AG09319 (cell line): ENCODE results near the gene UGT1A7.

Source experiments
- DNase-seq: peaks from one replicate; pipeline ENCODE4 v3.0.0-alpha.2; 2010; ENCODE audit warnings: low read depth; ENCODE audit errors: extremely low read depth
- TF ChIP-seq, protein P1 (sequence below): IDR thresholded peaks from 2 replicates; pipeline ENCODE4 v1.5.1; 2011; ENCODE audit warnings: low read depth, mild to moderate bottlenecking, inconsistent platforms, low read length, moderate library complexity

Gene UGT1A7

GRCh38 chr2:233779722-233780121, 98.0 kb downstream of the UGT1A7 start:
- TF ChIP-seq, protein P1, sequence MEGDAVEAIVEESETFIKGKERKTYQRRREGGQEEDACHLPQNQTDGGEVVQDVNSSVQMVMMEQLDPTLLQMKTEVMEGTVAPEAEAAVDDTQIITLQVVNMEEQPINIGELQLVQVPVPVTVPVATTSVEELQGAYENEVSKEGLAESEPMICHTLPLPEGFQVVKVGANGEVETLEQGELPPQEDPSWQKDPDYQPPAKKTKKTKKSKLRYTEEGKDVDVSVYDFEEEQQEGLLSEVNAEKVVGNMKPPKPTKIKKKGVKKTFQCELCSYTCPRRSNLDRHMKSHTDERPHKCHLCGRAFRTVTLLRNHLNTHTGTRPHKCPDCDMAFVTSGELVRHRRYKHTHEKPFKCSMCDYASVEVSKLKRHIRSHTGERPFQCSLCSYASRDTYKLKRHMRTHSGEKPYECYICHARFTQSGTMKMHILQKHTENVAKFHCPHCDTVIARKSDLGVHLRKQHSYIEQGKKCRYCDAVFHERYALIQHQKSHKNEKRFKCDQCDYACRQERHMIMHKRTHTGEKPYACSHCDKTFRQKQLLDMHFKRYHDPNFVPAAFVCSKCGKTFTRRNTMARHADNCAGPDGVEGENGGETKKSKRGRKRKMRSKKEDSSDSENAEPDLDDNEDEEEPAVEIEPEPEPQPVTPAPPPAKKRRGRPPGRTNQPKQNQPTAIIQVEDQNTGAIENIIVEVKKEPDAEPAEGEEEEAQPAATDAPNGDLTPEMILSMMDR = no peak
- no peak for DNase-seq

GRCh38 chr2:233780771-233781170, 99.1 kb downstream of the UGT1A7 start:
- no peak for DNase-seq
- TF ChIP-seq, protein P1 = no peak

DNA sequence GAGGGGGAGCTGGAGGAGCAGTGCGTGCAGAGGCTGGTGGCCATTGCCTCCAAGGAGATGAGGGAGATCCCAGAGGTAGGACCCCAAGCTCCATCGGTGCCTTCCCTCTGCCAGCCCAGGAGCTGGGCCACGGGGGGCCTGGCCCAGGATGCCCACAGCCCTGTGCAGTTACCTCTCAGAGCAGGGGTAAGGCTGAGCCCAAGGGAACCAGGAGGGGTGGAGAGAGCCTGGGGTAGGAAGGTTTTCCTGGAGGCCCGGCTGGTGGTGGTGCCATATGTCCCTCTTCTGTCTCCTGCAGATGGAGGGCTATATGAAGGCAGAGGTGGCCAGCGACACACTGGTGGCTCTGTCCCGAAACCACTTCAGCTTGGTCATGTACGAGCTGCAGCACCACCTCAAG, 107.9 kb downstream of the UGT1A7 start:
- no peak for DNase-seq
- TF ChIP-seq, protein P1 = no peak

GRCh38 chr2:233791151-233791882, 109.6 kb downstream of the UGT1A7 start:
- TF ChIP-seq, protein P1 = no peak
- DNase-seq = no peak

DNA sequence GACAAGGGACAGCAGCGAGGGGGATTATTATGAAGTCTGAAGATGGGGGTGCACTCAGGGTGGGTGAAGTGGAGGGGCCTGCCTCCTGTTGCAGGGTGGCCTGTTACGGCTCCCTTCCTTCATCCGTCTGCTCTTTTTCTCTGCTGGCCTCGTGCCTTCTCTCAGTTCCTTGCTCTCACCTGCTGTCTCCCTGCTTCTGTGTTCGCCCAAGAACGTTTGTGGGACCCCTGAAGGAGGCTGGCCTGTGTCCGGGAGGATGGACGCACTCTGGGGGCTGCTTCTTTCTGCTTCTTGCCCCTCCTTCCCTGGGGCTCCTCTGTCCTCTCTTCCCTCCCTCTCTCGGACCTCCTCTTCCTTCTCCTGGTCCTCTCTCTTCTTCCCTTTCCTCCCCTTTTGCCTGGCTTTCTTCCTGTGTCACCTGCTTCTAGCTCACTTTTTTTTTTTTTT, 110.2 kb downstream of the UGT1A7 start:
- DNase-seq = no peak
- TF ChIP-seq, protein P1 = no peak

- DNase-seq = no peak
These were observed 111.0 kb downstream of the UGT1A7 start for GRCh38 chr2:233792720-233793119.

DNA sequence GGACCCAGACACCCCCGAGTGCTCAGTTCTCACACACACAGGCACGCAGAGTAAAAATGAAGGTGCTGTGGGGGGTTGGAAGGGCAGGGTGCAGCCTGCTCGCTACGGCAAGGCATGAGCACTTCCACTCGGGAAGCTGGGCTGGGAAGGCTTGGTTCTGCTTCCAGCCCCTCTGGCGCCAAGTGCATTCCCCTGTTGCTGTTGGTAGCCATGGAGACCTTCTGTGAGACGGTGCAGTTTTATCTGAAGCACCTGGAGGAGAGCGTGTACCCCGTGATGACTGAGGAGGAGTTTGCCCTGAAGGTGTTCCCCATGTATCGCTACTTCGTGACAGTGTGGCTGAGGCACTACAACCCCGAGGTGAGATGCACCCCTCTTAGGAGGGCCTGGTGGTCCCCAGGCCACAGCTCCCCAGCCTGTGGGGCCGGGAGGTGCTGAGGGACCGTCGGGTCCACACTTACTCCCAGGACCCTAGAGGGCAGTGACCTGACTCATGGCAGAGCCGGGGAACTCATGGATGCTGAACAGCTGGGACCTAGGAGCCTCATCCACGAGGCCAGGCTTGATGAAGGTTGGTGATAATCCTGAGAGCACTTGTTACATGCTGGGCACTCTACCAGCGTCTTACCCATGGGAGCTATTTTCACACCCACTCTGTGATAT, 111.9 kb downstream of the UGT1A7 start:
- TF ChIP-seq, protein P1 = no peak
- DNase-seq = no peak

More at GRCh38 chr2:233792720-233793119, 111.0 kb downstream of the UGT1A7 start:
- TF ChIP-seq, protein P1 = no peak
